Stimulated activated CD4-positive, alpha-beta T cell treated with anti-CD3 and anti-CD28 coated beads, Interleukin-2, amount 100 ng/mL, for 24 hours (primary cell): ENCODE results near the gene CYP27C1.
A peak's percentile ranks its signal among the peaks of the same experiment; 100 is the strongest.
"Not testable (repeated sequence)": the region's sequence is repeated elsewhere in the genome, so short reads cannot be mapped to it uniquely, and the experiment has no call there.

Source experiments
- DNase-seq, 2 donors: peaks; one replicate each; pipeline ENCODE4 v3.0.0-alpha.2; 2020

The CYP27C1 gene

GRCh38 chr2:127220102-127220767, at the start of gene CYP27C1:
TSS of gene CYP27C1 (minus strand) at chr2:127220299. CDS start at chr2:127220270, 29 bp downstream.
- DNase-seq: peak in 1 of 2 donors; percentile 24

GRCh38 chr2:127261804-127262406, 41.8 kb upstream of the CYP27C1 start:
- no peak for DNase-seq

GRCh38 chr2:127259355-127259754, 39.3 kb upstream of the CYP27C1 start:
- no peak for DNase-seq

GRCh38 chr2:127256866-127257265, 36.8 kb upstream of the CYP27C1 start:
- DNase-seq: no peak

GRCh38 chr2:127256381-127256780, 36.3 kb upstream of the CYP27C1 start:
- no peak for DNase-seq

- no peak for DNase-seq
These were observed 35.6 kb upstream of the CYP27C1 start for GRCh38 chr2:127255721-127256120.

- DNase-seq: no peak
These were observed 35.0 kb upstream of the CYP27C1 start for GRCh38 chr2:127255146-127255545.

GRCh38 chr2:127254386-127254981, 34.4 kb upstream of the CYP27C1 start:
- no peak for DNase-seq

GRCh38 chr2:127241184-127241583, 21.1 kb upstream of the CYP27C1 start:
- DNase-seq: not testable (repeated sequence)

- DNase-seq: no peak
These were observed 19.3 kb upstream of the CYP27C1 start for GRCh38 chr2:127239395-127239794.

GRCh38 chr2:127237768-127238167, 17.7 kb upstream of the CYP27C1 start:
- DNase-seq: not testable (repeated sequence)

GRCh38 chr2:127235082-127235702, 15.1 kb upstream of the CYP27C1 start:
- DNase-seq: no peak

- no peak for DNase-seq
These were observed 13.6 kb upstream of the CYP27C1 start for GRCh38 chr2:127233710-127234109.

- no peak for DNase-seq
These were observed 11.2 kb upstream of the CYP27C1 start for GRCh38 chr2:127231130-127231865.

- no peak for DNase-seq
These were observed 9.5 kb upstream of the CYP27C1 start for GRCh38 chr2:127229555-127229954.

- no peak for DNase-seq
These were observed 8.0 kb upstream of the CYP27C1 start for GRCh38 chr2:127228102-127228501.

- not testable (repeated sequence) for DNase-seq
These were observed 7.2 kb upstream of the CYP27C1 start for GRCh38 chr2:127227264-127227660.

GRCh38 chr2:127226520-127227263, 6.6 kb upstream of the CYP27C1 start:
- DNase-seq: peak; percentile 44 to 57

GRCh38 chr2:127226132-127226519, 6.0 kb upstream of the CYP27C1 start:
- DNase-seq: no peak

GRCh38 chr2:127225186-127225960, 5.3 kb upstream of the CYP27C1 start:
- DNase-seq: no peak

GRCh38 chr2:127224135-127224534, 4.0 kb upstream of the CYP27C1 start:
- DNase-seq: not testable (repeated sequence)
